ENCODE measurements around the gene ATP6V0D1. TPM values are rescaled to one million over a fixed set of nuclear protein-coding genes. Genes with fewer than 3 reads are reported as not detected.

ATP6V0D1 gene
- total and polyA plus RNA-seq, 2 of the 4 experiments (the other 2 are of a cell fraction), result 112 to 124 TPM

DNA sequence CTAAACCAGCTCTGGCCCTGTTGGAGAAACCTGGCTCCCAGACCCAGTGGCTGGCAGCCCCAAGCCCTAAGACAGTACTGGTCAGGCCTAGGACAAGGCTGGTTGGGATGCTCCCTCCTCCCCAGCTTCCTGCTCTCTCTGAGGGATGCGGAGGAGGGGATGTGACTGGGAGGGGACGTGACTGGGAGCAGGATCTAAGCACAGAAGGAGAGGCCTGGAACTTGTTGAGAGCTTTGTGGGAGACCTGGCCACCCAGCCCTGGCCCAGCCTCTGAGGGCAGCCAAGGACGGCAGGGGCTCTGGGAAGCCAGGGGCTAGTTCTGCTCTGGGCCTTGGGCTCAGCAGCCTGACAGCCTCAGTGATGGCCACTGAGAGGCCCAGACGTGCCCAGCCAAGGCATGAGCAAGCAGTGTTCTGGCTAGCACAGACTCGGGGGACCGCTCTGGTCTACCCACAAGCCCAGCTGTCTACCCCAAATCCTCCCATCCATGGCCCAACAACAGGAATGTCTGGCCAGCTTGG lies 22.8 kb downstream of the ATP6V0D1 start:
- peaks cover 91% of the 10 kb centered on the region for H4K20me1 ChIP-seq (ENCODE audit: insufficient read depth, low read length)
- H3K27ac ChIP-seq (ENCODE audit: insufficient read depth, low read length), result no peak overlapping the region; the same call in 1 of the 2 replicates

More for the DNA sequence above, 22.8 kb downstream of the ATP6V0D1 start:
- H3K9me1 ChIP-seq (ENCODE audit: insufficient read depth, low read length), result peaks cover 15% of the 10 kb centered on the region
- no peak overlapping the region for H3K4me2 ChIP-seq (ENCODE audit: low read depth, low read length)
- peak overlapping the region; percentile 56; the same call in 1 of the 2 replicates for H3K14ac ChIP-seq (replicated peaks; ENCODE audit: low read depth, low read length)
- peak overlapping the region; percentile 38; the same call in 1 of the 2 replicates for H3K4ac ChIP-seq (ENCODE audit: low read depth, low read length)
- H3K79me1 ChIP-seq (ENCODE audit: low read depth in 1 of 2, low read length in 2 of 2), result peaks cover 14 to 91% of the 10 kb centered on the region in 2 experiments
- ATAC-seq (ENCODE audit: low read depth), result no peak
- dilution Hi-C loops (cut with HindIII; ENCODE audit: low sequenced_read_pairs, unreplicated experiment) (no loop called here), intact Hi-C loops (cut with micrococcal nuclease) (no loop called here), in situ Hi-C loops (cut with MboI; ENCODE audit: low sequenced_read_pairs) (loop anchor here (10.0 kb wide), 2 partner anchors 203 to 493 kb away; partner anchors contain the start of gene CES3)
- no TSS peak for BruUV-seq (replicated peaks)
- H2AK5ac ChIP-seq (ENCODE audit: low read depth, low read length), result no peak overlapping the region
- H4K5ac ChIP-seq (ENCODE audit: low read depth, low read length), result peak overlapping the region; percentile 76; the same call in 1 of the 2 replicates
- H4K8ac ChIP-seq (ENCODE audit: low read depth in 2 of 2, low read length in 2 of 2), result no peak overlapping the region; a peak in 1 of 4 replicates
- H2AFZ ChIP-seq (replicated peaks; ENCODE audit: low read length, poor library complexity), result peak overlapping the region; percentile 32
- H4K91ac ChIP-seq (ENCODE audit: insufficient read depth, low read depth, low read length), result peak overlapping the region; percentile 41; the same call in 1 of the 2 replicates
- H2BK120ac ChIP-seq (ENCODE audit: low read depth, low read length), result no peak overlapping the region
- WGBS, 2 experiments (ENCODE audit: extremely low coverage in 2 of 2, insufficient read length in 1 of 2), result 100% methylated on average over 1 of the region's 6 CpGs; no CpG with 5 or more reads in 1 of the 2 experiments
- no peak for DNase-seq
- no peak overlapping the region for H2BK20ac ChIP-seq (ENCODE audit: low read depth, low read length)
- no peaks in the 10 kb centered on the region for H3K9me3 ChIP-seq (ENCODE audit: control insufficient read depth, insufficient read depth, low read length)
- H3K9ac ChIP-seq (ENCODE audit: low read depth, low read length), result peak overlapping the region; percentile 44; the same call in 1 of the 2 replicates
- peaks cover 27% of the 10 kb centered on the region for H3K4me1 ChIP-seq (ENCODE audit: control insufficient read depth, insufficient read depth, low read length)
- no peak overlapping the region for H3K56ac ChIP-seq (ENCODE audit: extremely low read depth, insufficient read depth, low read length)
- H2BK15ac ChIP-seq (ENCODE audit: low read depth, low read length), result no peak overlapping the region; the same call in 2 of the 3 replicates
- H3K27me3 ChIP-seq (ENCODE audit: control insufficient read depth, insufficient read depth, low read length), result no peaks in the 10 kb centered on the region
- peak overlapping the region; percentile 70 for H2AK9ac ChIP-seq (replicated peaks; ENCODE audit: low read depth, low read length, poor library complexity)
- no peak overlapping the region; the same call in 1 of the 2 replicates for H3K18ac ChIP-seq (ENCODE audit: low read depth, low read length)
- no peak overlapping the region for H3K4me3 ChIP-seq (ENCODE audit: insufficient read depth, low read depth, low read length)
- CTCF ChIA-PET, result no interaction called here
- POLR2A ChIA-PET (ENCODE audit: unreplicated experiment), result no interaction called here
- no peak overlapping the region; the same call in 1 of the 2 replicates for H3K23ac ChIP-seq (ENCODE audit: low read depth, low read length)
- TF ChIP-seq RAD21 (IDR thresholded peaks at IDR 0.05; ENCODE audit: low read length) (no peak), MAZ (IDR thresholded peaks at IDR 0.05; ENCODE audit: borderline replicate concordance, low read depth, low read length) (no peak), FOS (IDR thresholded peaks at IDR 0.05; ENCODE audit: low read depth, low read length) (no peak), NFE2L2 (IDR thresholded peaks at IDR 0.05; ENCODE audit: low read depth, low read length) (no peak), RFX5 (IDR thresholded peaks at IDR 0.05; ENCODE audit: low read depth, low read length) (no peak), CEBPB (IDR thresholded peaks at IDR 0.05; ENCODE audit: low read depth, low read length) (no peak), ELK1 (IDR thresholded peaks at IDR 0.05; ENCODE audit: borderline replicate concordance, low read depth, low read length) (no peak), BHLHE40 (IDR thresholded peaks at IDR 0.05; ENCODE audit: low read depth, low read length) (no peak), USF2 (IDR thresholded peaks at IDR 0.05; ENCODE audit: low read depth, low read length) (no peak), SMC3 (IDR thresholded peaks at IDR 0.05; ENCODE audit: low read depth, low read length) (no peak), CHD1 (IDR thresholded peaks at IDR 0.05; ENCODE audit: low read depth, low read length) (no peak), RCOR1 (IDR thresholded peaks at IDR 0.05; ENCODE audit: insufficient replicate concordance, low read length) (no peak), MXI1 (IDR thresholded peaks at IDR 0.05; ENCODE audit: borderline replicate concordance, low read depth, low read length) (no peak), POLR2A (IDR thresholded peaks at IDR 0.05; ENCODE audit: low read depth, low read length) (no peak)
- TF ChIP-seq, protein P1, sequence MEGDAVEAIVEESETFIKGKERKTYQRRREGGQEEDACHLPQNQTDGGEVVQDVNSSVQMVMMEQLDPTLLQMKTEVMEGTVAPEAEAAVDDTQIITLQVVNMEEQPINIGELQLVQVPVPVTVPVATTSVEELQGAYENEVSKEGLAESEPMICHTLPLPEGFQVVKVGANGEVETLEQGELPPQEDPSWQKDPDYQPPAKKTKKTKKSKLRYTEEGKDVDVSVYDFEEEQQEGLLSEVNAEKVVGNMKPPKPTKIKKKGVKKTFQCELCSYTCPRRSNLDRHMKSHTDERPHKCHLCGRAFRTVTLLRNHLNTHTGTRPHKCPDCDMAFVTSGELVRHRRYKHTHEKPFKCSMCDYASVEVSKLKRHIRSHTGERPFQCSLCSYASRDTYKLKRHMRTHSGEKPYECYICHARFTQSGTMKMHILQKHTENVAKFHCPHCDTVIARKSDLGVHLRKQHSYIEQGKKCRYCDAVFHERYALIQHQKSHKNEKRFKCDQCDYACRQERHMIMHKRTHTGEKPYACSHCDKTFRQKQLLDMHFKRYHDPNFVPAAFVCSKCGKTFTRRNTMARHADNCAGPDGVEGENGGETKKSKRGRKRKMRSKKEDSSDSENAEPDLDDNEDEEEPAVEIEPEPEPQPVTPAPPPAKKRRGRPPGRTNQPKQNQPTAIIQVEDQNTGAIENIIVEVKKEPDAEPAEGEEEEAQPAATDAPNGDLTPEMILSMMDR (conservative IDR thresholded peaks at IDR 0.05; ENCODE audit: low read depth, low read length), result no peak
- H3K36me3 ChIP-seq (ENCODE audit: control insufficient read depth, insufficient read depth, low read length), result peaks cover 9% of the 10 kb centered on the region
- peak overlapping the region; percentile 77 for H2BK5ac ChIP-seq (ENCODE audit: low read depth, low read length, poor library complexity, severe bottlenecking)
